ENCODE measurements around the gene MINDY2. TPM values are rescaled to one million over a fixed set of nuclear protein-coding genes. Genes with fewer than 3 reads are reported as not detected.

The MINDY2 gene
- total and polyA plus RNA-seq, 2 experiments from 2014 or later: 36.3 to 47.9 TPM

DNA sequence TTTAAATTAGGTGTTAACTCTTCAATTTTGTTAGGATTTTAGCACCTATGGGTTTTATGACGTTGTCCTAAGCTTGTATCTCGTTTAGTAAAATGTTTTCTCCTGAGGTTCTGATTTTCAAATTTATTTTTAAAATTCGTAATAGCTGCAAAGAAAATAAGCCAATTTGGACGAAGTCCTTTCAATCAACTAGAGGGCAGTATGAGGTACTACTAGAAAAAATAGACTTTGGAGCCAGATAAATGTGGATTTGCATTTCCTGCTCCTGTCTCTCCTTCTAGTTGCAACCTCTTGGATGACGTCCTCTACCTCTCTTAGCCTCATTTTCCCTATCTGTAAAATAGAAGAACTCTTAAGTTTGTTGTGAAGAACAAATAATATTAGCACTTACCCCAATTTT lies 81.2 kb downstream of the MINDY2 start:
- ATAC-seq (no peak), DNase-seq (ENCODE audit: low spot score) (peak; percentile 64)
- H3K79me2 ChIP-seq (replicated peaks; ENCODE audit: insufficient read depth): no peaks in the 10 kb centered on the region
- H2AFZ ChIP-seq: no peak overlapping the region
- H3K4me2 ChIP-seq: no peak overlapping the region
- Mint-ChIP-seq H3K27ac (no peak overlapping the region), H3K9me3 (no peaks in the 10 kb centered on the region; the same call in 2 of the 3 replicates), H3K4me3 (no peak overlapping the region), H3K27me3 (ENCODE audit: insufficient read depth, low read depth, poor library complexity) (peaks cover 5% of the 10 kb centered on the region), H3K36me3 (ENCODE audit: low read depth) (peaks cover 29% of the 10 kb centered on the region; the same call in 2 of the 3 replicates), H3K4me1 (no peaks in the 10 kb centered on the region)
- H3K27me3 ChIP-seq (ENCODE audit: insufficient read depth): no peaks in the 10 kb centered on the region
- no peak overlapping the region for H3K27ac ChIP-seq (ENCODE audit: low read depth)
- no peaks in the 10 kb centered on the region for H3K4me1 ChIP-seq (ENCODE audit: insufficient read depth)
- no peaks in the 10 kb centered on the region for H4K20me1 ChIP-seq (replicated peaks; ENCODE audit: insufficient read depth)
- H3K4me3 ChIP-seq: no peak overlapping the region
- no peaks in the 10 kb centered on the region; the same call in 1 of the 2 replicates for H3K36me3 ChIP-seq (ENCODE audit: insufficient read depth)
- H3F3A ChIP-seq (replicated peaks; ENCODE audit: low read depth): no peaks in the 10 kb centered on the region
- TF ChIP-seq, protein P1, sequence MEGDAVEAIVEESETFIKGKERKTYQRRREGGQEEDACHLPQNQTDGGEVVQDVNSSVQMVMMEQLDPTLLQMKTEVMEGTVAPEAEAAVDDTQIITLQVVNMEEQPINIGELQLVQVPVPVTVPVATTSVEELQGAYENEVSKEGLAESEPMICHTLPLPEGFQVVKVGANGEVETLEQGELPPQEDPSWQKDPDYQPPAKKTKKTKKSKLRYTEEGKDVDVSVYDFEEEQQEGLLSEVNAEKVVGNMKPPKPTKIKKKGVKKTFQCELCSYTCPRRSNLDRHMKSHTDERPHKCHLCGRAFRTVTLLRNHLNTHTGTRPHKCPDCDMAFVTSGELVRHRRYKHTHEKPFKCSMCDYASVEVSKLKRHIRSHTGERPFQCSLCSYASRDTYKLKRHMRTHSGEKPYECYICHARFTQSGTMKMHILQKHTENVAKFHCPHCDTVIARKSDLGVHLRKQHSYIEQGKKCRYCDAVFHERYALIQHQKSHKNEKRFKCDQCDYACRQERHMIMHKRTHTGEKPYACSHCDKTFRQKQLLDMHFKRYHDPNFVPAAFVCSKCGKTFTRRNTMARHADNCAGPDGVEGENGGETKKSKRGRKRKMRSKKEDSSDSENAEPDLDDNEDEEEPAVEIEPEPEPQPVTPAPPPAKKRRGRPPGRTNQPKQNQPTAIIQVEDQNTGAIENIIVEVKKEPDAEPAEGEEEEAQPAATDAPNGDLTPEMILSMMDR (conservative IDR thresholded peaks at IDR 0.05; ENCODE audit: low read depth in 2 of 2): peak in 1 of 2 experiments; percentile 47; a peak in 3 of 4 replicates
- no peak for TF ChIP-seq EZH2 (IDR thresholded peaks at IDR 0.05; ENCODE audit: low read depth, unreplicated experiment)
- no peaks in the 10 kb centered on the region for H3K9me2 ChIP-seq (ENCODE audit: insufficient read depth)

DNA sequence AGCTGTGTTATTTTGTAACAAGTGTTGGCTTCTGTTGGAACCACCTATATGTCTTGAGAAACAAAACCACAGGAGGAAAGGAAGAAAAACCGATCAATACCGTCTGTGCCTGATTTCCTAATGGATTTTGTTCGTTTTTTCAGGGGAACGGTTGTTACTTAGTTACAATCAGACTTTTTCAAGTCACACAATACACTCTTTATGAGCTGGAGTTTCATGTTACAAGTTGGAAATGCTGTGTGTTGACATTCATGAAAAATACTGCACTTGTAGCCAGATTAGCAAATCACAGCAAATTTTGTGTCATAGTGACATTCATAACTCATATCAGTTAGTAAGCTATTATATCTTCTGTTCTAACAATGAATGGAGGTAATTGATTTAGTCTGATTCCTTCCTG lies 83.5 kb downstream of the MINDY2 start:
- Histone ChIP-seq H3K79me2 (replicated peaks; ENCODE audit: insufficient read depth) (no peaks in the 10 kb centered on the region), H2AFZ (no peak overlapping the region), H3F3A (replicated peaks; ENCODE audit: low read depth) (no peaks in the 10 kb centered on the region), H4K20me1 (replicated peaks; ENCODE audit: insufficient read depth) (no peaks in the 10 kb centered on the region), H3K4me2 (no peak overlapping the region), H3K4me3 (no peak overlapping the region), H3K27ac (ENCODE audit: low read depth) (no peak overlapping the region), H3K4me1 (ENCODE audit: insufficient read depth) (no peaks in the 10 kb centered on the region), H3K36me3 (ENCODE audit: insufficient read depth) (no peaks in the 10 kb centered on the region), H3K9me2 (ENCODE audit: insufficient read depth) (no peaks in the 10 kb centered on the region), H3K27me3 (ENCODE audit: insufficient read depth) (no peaks in the 10 kb centered on the region)
- DNase-seq (ENCODE audit: low spot score) (no peak), ATAC-seq (no peak)
- Mint-ChIP-seq H3K27me3 (ENCODE audit: insufficient read depth, low read depth, poor library complexity) (no peaks in the 10 kb centered on the region), H3K4me1 (no peaks in the 10 kb centered on the region), H3K9me3 (no peaks in the 10 kb centered on the region; the same call in 2 of the 3 replicates), H3K36me3 (ENCODE audit: low read depth) (peaks cover 9% of the 10 kb centered on the region; the same call in 2 of the 3 replicates), H3K27ac (no peak overlapping the region), H3K4me3 (no peak overlapping the region)
- no peak for TF ChIP-seq ZNF114 (CRISPR knock-in tag; IDR thresholded peaks at IDR 0.05)
- no peak for TF ChIP-seq STAT1 (IDR thresholded peaks at IDR 0.05; ENCODE audit: unreplicated experiment)
- TF ChIP-seq, protein P2, sequence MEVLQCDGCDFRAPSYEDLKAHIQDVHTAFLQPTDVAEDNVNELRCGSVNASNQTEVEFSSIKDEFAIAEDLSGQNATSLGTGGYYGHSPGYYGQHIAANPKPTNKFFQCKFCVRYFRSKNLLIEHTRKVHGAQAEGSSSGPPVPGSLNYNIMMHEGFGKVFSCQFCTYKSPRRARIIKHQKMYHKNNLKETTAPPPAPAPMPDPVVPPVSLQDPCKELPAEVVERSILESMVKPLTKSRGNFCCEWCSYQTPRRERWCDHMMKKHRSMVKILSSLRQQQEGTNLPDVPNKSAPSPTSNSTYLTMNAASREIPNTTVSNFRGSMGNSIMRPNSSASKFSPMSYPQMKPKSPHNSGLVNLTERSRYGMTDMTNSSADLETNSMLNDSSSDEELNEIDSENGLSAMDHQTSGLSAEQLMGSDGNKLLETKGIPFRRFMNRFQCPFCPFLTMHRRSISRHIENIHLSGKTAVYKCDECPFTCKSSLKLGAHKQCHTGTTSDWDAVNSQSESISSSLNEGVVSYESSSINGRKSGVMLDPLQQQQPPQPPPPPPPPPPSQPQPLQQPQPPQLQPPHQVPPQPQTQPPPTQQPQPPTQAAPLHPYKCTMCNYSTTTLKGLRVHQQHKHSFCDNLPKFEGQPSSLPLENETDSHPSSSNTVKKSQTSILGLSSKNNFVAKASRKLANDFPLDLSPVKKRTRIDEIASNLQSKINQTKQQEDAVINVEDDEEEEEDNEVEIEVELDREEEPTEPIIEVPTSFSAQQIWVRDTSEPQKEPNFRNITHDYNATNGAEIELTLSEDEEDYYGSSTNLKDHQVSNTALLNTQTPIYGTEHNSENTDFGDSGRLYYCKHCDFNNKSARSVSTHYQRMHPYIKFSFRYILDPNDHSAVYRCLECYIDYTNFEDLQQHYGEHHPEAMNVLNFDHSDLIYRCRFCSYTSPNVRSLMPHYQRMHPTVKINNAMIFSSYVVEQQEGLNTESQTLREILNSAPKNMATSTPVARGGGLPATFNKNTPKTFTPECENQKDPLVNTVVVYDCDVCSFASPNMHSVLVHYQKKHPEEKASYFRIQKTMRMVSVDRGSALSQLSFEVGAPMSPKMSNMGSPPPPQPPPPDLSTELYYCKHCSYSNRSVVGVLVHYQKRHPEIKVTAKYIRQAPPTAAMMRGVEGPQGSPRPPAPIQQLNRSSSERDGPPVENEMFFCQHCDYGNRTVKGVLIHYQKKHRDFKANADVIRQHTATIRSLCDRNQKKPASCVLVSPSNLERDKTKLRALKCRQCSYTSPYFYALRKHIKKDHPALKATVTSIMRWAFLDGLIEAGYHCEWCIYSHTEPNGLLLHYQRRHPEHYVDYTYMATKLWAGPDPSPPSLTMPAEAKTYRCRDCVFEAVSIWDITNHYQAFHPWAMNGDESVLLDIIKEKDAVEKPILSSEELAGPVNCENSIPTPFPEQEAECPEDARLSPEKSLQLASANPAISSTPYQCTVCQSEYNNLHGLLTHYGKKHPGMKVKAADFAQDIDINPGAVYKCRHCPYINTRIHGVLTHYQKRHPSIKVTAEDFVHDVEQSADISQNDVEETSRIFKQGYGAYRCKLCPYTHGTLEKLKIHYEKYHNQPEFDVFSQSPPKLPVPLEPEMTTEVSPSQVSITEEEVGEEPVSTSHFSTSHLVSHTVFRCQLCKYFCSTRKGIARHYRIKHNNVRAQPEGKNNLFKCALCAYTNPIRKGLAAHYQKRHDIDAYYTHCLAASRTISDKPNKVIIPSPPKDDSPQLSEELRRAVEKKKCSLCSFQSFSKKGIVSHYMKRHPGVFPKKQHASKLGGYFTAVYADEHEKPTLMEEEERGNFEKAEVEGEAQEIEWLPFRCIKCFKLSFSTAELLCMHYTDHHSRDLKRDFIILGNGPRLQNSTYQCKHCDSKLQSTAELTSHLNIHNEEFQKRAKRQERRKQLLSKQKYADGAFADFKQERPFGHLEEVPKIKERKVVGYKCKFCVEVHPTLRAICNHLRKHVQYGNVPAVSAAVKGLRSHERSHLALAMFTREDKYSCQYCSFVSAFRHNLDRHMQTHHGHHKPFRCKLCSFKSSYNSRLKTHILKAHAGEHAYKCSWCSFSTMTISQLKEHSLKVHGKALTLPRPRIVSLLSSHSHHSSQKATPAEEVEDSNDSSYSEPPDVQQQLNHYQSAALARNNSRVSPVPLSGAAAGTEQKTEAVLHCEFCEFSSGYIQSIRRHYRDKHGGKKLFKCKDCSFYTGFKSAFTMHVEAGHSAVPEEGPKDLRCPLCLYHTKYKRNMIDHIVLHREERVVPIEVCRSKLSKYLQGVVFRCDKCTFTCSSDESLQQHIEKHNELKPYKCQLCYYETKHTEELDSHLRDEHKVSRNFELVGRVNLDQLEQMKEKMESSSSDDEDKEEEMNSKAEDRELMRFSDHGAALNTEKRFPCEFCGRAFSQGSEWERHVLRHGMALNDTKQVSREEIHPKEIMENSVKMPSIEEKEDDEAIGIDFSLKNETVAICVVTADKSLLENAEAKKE (CRISPR knock-in tag; IDR thresholded peaks at IDR 0.05): no peak
- TF ChIP-seq POLR2AphosphoS5 (IDR thresholded peaks at IDR 0.05; ENCODE audit: low read depth): no peak
- TF ChIP-seq, protein P3, sequence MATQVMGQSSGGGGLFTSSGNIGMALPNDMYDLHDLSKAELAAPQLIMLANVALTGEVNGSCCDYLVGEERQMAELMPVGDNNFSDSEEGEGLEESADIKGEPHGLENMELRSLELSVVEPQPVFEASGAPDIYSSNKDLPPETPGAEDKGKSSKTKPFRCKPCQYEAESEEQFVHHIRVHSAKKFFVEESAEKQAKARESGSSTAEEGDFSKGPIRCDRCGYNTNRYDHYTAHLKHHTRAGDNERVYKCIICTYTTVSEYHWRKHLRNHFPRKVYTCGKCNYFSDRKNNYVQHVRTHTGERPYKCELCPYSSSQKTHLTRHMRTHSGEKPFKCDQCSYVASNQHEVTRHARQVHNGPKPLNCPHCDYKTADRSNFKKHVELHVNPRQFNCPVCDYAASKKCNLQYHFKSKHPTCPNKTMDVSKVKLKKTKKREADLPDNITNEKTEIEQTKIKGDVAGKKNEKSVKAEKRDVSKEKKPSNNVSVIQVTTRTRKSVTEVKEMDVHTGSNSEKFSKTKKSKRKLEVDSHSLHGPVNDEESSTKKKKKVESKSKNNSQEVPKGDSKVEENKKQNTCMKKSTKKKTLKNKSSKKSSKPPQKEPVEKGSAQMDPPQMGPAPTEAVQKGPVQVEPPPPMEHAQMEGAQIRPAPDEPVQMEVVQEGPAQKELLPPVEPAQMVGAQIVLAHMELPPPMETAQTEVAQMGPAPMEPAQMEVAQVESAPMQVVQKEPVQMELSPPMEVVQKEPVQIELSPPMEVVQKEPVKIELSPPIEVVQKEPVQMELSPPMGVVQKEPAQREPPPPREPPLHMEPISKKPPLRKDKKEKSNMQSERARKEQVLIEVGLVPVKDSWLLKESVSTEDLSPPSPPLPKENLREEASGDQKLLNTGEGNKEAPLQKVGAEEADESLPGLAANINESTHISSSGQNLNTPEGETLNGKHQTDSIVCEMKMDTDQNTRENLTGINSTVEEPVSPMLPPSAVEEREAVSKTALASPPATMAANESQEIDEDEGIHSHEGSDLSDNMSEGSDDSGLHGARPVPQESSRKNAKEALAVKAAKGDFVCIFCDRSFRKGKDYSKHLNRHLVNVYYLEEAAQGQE (IDR thresholded peaks at IDR 0.05; ENCODE audit: unreplicated experiment): no peak
- TF ChIP-seq JUNB (IDR thresholded peaks at IDR 0.05; ENCODE audit: unreplicated experiment): no peak
- TF ChIP-seq NANOG (IDR thresholded peaks at IDR 0.05; ENCODE audit: borderline replicate concordance): no peak
- no peak for TF ChIP-seq ZNF331 (CRISPR knock-in tag; IDR thresholded peaks at IDR 0.05; ENCODE audit: low read depth)
